Esophagus squamous epithelium (tissue), 5 donors: ENCODE measurements around the gene NQO1. TPM values are rescaled to one million over a fixed set of nuclear protein-coding genes. Genes with fewer than 3 reads are reported as not detected.

Experiments used
- DNase-seq: peaks from one replicate; lab custom pipeline; 2025; lab: John Stamatoyannopoulos, UW
- H3K27ac ChIP-seq, 4 donors: fragments of 200-600 bp; sonication (generic); one replicate each; pipeline ENCODE4 v1.5.1; 2016 to 2019; ENCODE audit warnings: mild to moderate bottlenecking in 1 of 4
- H3K27me3 ChIP-seq, 4 donors: fragments of 200-600 bp; sonication (generic); 1 replicate in 3 of 4; 2 replicates in 1 of 4; pipeline versions ENCODE4 v1.5.1 to v1.6.0; 2017 to 2021; ENCODE audit warnings: antibody characterized with exemption in 1 of 4
- H3K36me3 ChIP-seq, 3 donors: fragments of 200-600 bp; sonication (generic); one replicate each; pipeline ENCODE4 v1.5.1; 2016 to 2019
- H3K4me1 ChIP-seq, 3 donors: fragments of 200-600 bp; sonication (generic); one replicate each; pipeline ENCODE4 v1.5.1; 2017 to 2019
- H3K4me3 ChIP-seq, 4 donors: fragments of 200-600 bp; sonication (generic); 1 replicate in 3 of 4; 2 replicates in 1 of 4; pipeline ENCODE4 v1.5.1; 2016 to 2019; ENCODE audit warnings: mild to moderate bottlenecking in 2 of 4, moderate library complexity in 1 of 4
- H3K9me3 ChIP-seq, 3 donors: fragments of 200-600 bp; sonication (generic); one replicate each; pipeline ENCODE4 v1.5.1; 2016 to 2019
- POLR2A ChIP-seq, 4 donors: fragments of 450-650 bp; IDR thresholded peaks; one replicate each; pipeline ENCODE4 v1.6.1; 2017; ENCODE audit warnings: antibody characterized with exemption in 4 of 4, mild to moderate bottlenecking in 4 of 4, moderate library complexity in 3 of 4
- WGBS, 2 donors: methylation state at CpG; one replicate each; pipeline ENCODE4 v1.1.5; 2018; 5-methylcytosine and 5-hydroxymethylcytosine counted together
- intact Hi-C: fragments of 100-400 bp; cut with DNase I; formaldehyde crosslinking; loops from one replicate; pipeline ENCODE4 v1.15.0; 2022
- total RNA-seq, 4 donors: library from RNA; depleted of rRNA; stranded (reverse); fragments of >200 nt; gene quantifications; one replicate each; pipeline ENCODE4 v1.1.0, GENCODE V29; 2016
- TF ChIP-seq, protein P1 (sequence below), 6 experiments: fragments of 450-650 bp in 4 of 6; fragments of 200-600 bp in 2 of 6; sonication (generic) in 2 of 6; IDR thresholded peaks; one replicate each; pipeline ENCODE4 v1.5.1; 2016 to 2019; ENCODE audit warnings: antibody characterized with exemption in 6 of 6, mild to moderate bottlenecking in 4 of 6, moderate library complexity in 4 of 6
- donor health status: DM: yes; HTN: yes; CAD: no.

Gene NQO1
- total RNA-seq, 4 donors from 2014 or later: 152 to 442 (median 247) TPM

DNA sequence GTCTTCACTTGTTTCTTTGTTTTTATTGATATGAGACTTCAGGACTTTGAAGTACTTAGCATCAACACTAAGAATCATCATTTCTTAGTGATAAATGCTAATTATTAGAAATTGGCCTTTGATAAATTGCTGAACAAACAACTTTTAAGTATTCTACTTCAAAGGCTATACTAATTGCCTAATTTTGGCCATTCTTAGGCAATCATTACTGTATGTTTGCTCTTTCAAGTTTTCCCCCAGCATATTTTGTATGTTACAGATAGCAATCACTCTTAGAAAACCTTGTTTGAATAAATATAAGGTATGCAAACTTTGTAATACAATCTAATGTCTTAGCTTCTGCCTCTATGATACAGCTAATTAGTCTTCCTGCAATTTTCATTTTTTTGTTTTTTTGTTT, 46.0 kb downstream of the NQO1 start:
- Histone ChIP-seq H3K36me3 (peaks cover 9 to 100% (median 13%) of the 10 kb centered on the region in 3 donors), H3K4me1 (no peaks in the 10 kb centered on the region), H3K9me3 (no peaks in the 10 kb centered on the region), H3K27ac (no peak overlapping the region), H3K27me3 (no peaks in the 10 kb centered on the region), H3K4me3 (no peak overlapping the region)
- no peak for DNase-seq
- TF ChIP-seq POLR2A (IDR thresholded peaks at IDR 0.05): no peak
- TF ChIP-seq, protein P1, sequence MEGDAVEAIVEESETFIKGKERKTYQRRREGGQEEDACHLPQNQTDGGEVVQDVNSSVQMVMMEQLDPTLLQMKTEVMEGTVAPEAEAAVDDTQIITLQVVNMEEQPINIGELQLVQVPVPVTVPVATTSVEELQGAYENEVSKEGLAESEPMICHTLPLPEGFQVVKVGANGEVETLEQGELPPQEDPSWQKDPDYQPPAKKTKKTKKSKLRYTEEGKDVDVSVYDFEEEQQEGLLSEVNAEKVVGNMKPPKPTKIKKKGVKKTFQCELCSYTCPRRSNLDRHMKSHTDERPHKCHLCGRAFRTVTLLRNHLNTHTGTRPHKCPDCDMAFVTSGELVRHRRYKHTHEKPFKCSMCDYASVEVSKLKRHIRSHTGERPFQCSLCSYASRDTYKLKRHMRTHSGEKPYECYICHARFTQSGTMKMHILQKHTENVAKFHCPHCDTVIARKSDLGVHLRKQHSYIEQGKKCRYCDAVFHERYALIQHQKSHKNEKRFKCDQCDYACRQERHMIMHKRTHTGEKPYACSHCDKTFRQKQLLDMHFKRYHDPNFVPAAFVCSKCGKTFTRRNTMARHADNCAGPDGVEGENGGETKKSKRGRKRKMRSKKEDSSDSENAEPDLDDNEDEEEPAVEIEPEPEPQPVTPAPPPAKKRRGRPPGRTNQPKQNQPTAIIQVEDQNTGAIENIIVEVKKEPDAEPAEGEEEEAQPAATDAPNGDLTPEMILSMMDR (IDR thresholded peaks at IDR 0.05): no peak
- intact Hi-C loops: no loop called here

DNA sequence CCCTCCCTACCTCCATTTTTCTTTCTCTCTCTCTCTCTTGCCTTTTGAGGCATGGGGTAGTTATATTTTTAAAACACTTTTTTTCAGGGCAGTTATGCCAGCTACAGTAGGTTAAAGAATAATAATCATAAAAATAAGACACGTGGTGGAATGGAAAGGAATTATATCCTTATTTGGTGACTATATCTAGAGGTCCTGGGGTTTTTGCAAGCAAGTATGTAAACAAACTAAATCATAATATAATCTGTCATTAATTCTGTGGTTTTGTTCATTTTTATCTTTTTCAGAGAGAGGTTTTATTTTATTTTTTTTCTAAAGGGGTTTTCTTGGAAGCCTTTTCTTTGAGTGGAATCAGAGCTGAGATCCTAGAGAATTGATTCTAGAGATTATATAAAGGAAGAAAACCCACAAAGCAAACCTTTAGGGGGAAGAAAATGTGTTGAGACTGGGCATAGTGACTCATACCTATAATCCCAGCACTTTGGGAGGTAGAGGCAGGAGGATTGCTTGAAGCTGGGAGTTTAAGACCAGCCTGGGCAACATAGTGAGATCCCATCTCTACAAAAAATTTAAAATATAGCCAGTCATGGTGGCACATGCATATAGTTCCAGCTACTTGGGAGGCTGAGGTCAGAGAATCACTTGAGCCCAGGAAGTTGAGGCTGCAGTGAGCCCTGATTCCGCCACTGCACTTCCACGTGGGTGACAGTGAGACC, 53.2 kb downstream of the NQO1 start:
- DNase-seq: no peak
- no peak overlapping the region for H3K4me3 ChIP-seq
- no peak overlapping the region for H3K27ac ChIP-seq
- H3K4me1 ChIP-seq: peaks cover 0 to 11% (median 0%) of the 10 kb centered on the region in 3 donors
- WGBS, 2 donors: 64 to 89% methylated on average over 3 of the region's 3 CpGs
- H3K9me3 ChIP-seq: no peaks in the 10 kb centered on the region
- no peaks in the 10 kb centered on the region for H3K27me3 ChIP-seq
- no peak for TF ChIP-seq POLR2A (IDR thresholded peaks at IDR 0.05)
- TF ChIP-seq, protein P1 (IDR thresholded peaks at IDR 0.05): no peak
- intact Hi-C loops: no loop called here
- peaks cover 14 to 82% (median 15%) of the 10 kb centered on the region in 3 donors for H3K36me3 ChIP-seq

DNA sequence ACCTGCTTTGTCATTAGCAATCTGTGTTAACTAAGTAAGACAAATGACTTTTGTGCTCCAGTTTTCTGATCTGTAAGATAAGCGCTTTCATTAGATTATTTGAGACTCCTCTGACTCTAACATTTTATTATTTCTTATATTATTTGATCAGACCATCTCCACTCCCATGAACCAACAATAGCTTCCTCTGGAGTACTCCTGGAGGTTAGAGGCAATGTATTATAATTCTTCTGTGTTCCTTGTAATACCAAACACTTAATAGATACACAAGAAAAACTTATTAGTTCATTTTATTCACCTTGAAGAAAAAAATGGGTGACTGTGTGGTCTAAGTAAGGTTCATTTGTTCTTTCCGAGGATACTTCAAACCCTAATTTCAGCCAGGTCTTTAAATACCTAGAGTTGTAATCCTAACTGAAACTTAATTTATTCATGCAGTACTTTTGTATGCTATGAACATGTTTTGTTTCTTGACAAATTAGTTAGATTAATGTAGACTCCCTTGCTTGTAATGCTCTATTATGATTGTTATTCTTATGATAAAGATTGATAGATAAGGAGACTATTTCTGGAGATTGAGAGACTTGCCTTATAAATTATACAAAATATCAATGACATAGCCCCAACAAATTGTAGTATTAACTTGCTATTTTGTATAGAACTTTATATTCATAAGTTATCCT, 53.9 kb downstream of the NQO1 start:
- 93 to 97% methylated on average over 2 of the region's 2 CpGs for WGBS, 2 donors
- H3K27me3 ChIP-seq: no peaks in the 10 kb centered on the region
- TF ChIP-seq, protein P1 (IDR thresholded peaks at IDR 0.05): no peak
- TF ChIP-seq POLR2A (IDR thresholded peaks at IDR 0.05): no peak
- intact Hi-C loops: no loop called here
- no peak for DNase-seq
- H3K27ac ChIP-seq: no peak overlapping the region
- peaks cover 0 to 11% (median 0%) of the 10 kb centered on the region in 3 donors for H3K4me1 ChIP-seq
- peaks cover 10 to 81% (median 14%) of the 10 kb centered on the region in 3 donors for H3K36me3 ChIP-seq
- H3K9me3 ChIP-seq: no peaks in the 10 kb centered on the region
- no peak overlapping the region for H3K4me3 ChIP-seq

DNA sequence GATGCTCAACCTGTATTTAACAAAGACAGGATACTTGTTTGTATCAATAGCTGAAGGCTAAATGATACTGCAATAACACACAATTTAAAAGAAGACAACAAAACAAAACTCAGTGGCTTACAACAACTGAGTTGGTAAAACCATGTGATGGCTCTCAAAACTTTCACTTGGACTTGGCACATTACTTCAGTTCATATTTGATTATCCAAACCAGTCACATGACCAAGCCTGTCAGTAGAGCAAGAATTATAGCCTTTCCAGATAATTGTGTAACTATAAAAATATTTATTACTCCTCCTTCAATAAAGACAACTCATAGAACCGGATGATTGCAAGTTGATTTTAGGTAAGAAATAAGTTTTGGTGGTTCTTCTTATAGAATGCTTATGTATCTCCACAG, 56.8 kb downstream of the NQO1 start:
- peaks cover 0 to 11% (median 0%) of the 10 kb centered on the region in 3 donors for H3K4me1 ChIP-seq
- H3K27ac ChIP-seq: no peak overlapping the region
- peaks cover 10 to 63% (median 11%) of the 10 kb centered on the region in 3 donors for H3K36me3 ChIP-seq
- TF ChIP-seq, protein P1 (IDR thresholded peaks at IDR 0.05): no peak
- no peak for TF ChIP-seq POLR2A (IDR thresholded peaks at IDR 0.05)
- H3K9me3 ChIP-seq: no peaks in the 10 kb centered on the region
- DNase-seq: no peak
- H3K4me3 ChIP-seq: no peak overlapping the region
- intact Hi-C loops: no loop called here
- H3K27me3 ChIP-seq: no peaks in the 10 kb centered on the region
- 32 to 42% methylated on average over 1 of the region's 1 CpG for WGBS, 2 donors

DNA sequence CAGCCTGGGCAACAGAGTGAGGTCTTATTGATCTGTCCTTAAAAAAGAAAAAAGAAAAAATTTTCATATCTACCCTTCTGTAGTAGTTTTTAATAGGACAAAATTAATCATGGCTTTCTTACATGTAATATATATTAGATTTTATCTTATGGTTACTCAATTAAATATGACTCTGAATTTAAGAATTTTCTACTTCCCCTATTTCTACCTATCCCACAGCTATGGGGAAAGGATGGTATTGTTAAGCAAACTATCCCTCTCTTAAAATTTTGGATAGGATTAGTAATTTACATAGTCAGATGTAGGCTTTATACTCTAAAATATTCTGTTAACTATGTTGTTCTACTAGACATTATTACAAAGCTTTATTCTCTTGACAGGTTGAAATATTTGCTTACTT, 62.5 kb downstream of the NQO1 start:
- no peak for TF ChIP-seq POLR2A (IDR thresholded peaks at IDR 0.05)
- DNase-seq: no peak

More for the DNA sequence above, 62.5 kb downstream of the NQO1 start:
- no peaks in the 10 kb centered on the region for H3K27me3 ChIP-seq
- intact Hi-C loops: no loop called here
- no peak overlapping the region for H3K27ac ChIP-seq
- H3K4me3 ChIP-seq: no peak overlapping the region
- H3K9me3 ChIP-seq: no peaks in the 10 kb centered on the region
- H3K36me3 ChIP-seq: peaks cover 10 to 76% (median 10%) of the 10 kb centered on the region in 3 donors
- no peaks in the 10 kb centered on the region for H3K4me1 ChIP-seq
